Endothelial cell of umbilical vein (primary cell): Measurements from ENCODE around the gene CHAF1A. TPM values are rescaled to one million over a fixed set of nuclear protein-coding genes. Genes with fewer than 3 reads are reported as not detected.

ENCODE experiments used
- BruUV-seq: library from RNA; stranded (reverse); fragments of 400-500 nt; replicated peaks from 2 replicates; lab custom pipeline; 2021; lab: Mats Ljungman, UMichigan
- CTCF ChIA-PET: fragments of 300-600, 350-600 bp; sonication (Branson Sonifier 250); formaldehyde crosslinking; loops from one replicate; lab custom pipeline; 2021; ENCODE audit warnings: antibody characterized with exemption, inconsistent platforms; lab: Charles Lee
- POLR2A ChIA-PET: fragments of 300-600, 350-600 bp; sonication (Branson Sonifier 250); formaldehyde crosslinking; loops from one replicate; lab custom pipeline; 2021; ENCODE audit warnings: antibody characterized with exemption, inconsistent platforms; lab: Charles Lee
- DNase-seq: peaks from one replicate; pipeline ENCODE4 v3.0.0-alpha.2; 2011; ENCODE audit warnings: low read depth, low spot score
- FAIRE-seq: peaks from 2 replicates; lab custom pipeline; 2011; peaks lifted over from hg19 to GRCh38; lab: Jason Lieb, UNC
- H2AFZ ChIP-seq: 2 replicates; pipeline ENCODE4 v1.6.0; 2012; ENCODE audit warnings: low read depth, low read length, control low read depth, inconsistent platforms
- H3K27ac ChIP-seq: 2 replicates; pipeline ENCODE4 v1.5.1; 2011; ENCODE audit warnings: low read depth, mild to moderate bottlenecking, control low read depth, low read length, moderate library complexity; ENCODE audit not compliant: insufficient read depth
- H3K27me3 ChIP-seq, 2 experiments: 2 replicates each; pipeline versions ENCODE4 v1.6.0 to v1.6.1; 2011; ENCODE audit warnings: low read length in 2 of 2, mixed read lengths in 1 of 2; ENCODE audit not compliant: control insufficient read depth in 2 of 2, insufficient read depth in 2 of 2
- H3K36me3 ChIP-seq, 2 experiments: 2 replicates in 1 of 2; 3 replicates in 1 of 2; pipeline ENCODE4 v1.5.1; 2011; ENCODE audit warnings: low read length in 2 of 2, mild to moderate bottlenecking in 1 of 2, moderate library complexity in 1 of 2; ENCODE audit not compliant: control insufficient read depth in 2 of 2, insufficient read depth in 2 of 2; ENCODE audit errors: extremely low read depth in 1 of 2
- H3K4me1 ChIP-seq: 3 replicates; pipeline ENCODE4 v1.5.1; 2011; ENCODE audit warnings: mild to moderate bottlenecking, low read length; ENCODE audit not compliant: control insufficient read depth, insufficient read depth; ENCODE audit errors: extremely low read depth
- H3K4me2 ChIP-seq: 2 replicates; pipeline ENCODE4 v1.6.1; 2011; ENCODE audit warnings: low read length, control low read depth, mixed read lengths; ENCODE audit not compliant: insufficient read depth
- H3K4me3 ChIP-seq, 3 experiments: fragments of 200-600 bp in 1 of 3; sonication (generic), shearing (Covaris generic) in 1 of 3; replicated peaks in 1 of 3; 2 replicates each; pipeline ENCODE4 v1.5.1; 2011 to 2016; ENCODE audit warnings: control low read depth in 3 of 3, low read length in 3 of 3, mild to moderate bottlenecking in 2 of 3, inconsistent platforms in 1 of 3, low read depth in 1 of 3, moderate library complexity in 1 of 3; ENCODE audit not compliant: insufficient read depth in 1 of 3
- H3K79me2 ChIP-seq: 2 replicates; pipeline ENCODE4 v1.6.0; 2012; ENCODE audit warnings: low read length, inconsistent platforms; ENCODE audit not compliant: control insufficient read depth, insufficient read depth
- H3K9ac ChIP-seq: replicated peaks from 2 replicates; pipeline ENCODE3; 2011; ENCODE audit warnings: low read length, control low read depth; ENCODE audit not compliant: insufficient read depth; ENCODE audit errors: extremely low read depth
- H3K9me1 ChIP-seq: replicated peaks from 3 replicates; pipeline ENCODE4 v1.6.0; 2011; ENCODE audit warnings: mild to moderate bottlenecking, low read length; ENCODE audit not compliant: control insufficient read depth, insufficient read depth; ENCODE audit errors: extremely low read depth
- H3K9me3 ChIP-seq: replicated peaks from 2 replicates; pipeline ENCODE4 v1.5.1; 2012; ENCODE audit warnings: low read length, inconsistent platforms; ENCODE audit not compliant: control insufficient read depth, insufficient read depth
- H4K20me1 ChIP-seq: replicated peaks from 2 replicates; pipeline ENCODE3; 2011; ENCODE audit warnings: mild to moderate bottlenecking, low read length; ENCODE audit not compliant: control insufficient read depth, insufficient read depth; ENCODE audit errors: extremely low read depth
- CTCF ChIP-seq, 2 donors: IDR thresholded peaks; 1 replicate in 1 of 2; 2 replicates in 1 of 2; pipeline ENCODE4 v1.5.1; 2011; ENCODE audit warnings: low read length in 2 of 2, mild to moderate bottlenecking in 2 of 2, moderate library complexity in 2 of 2, control low read depth in 1 of 2, inconsistent platforms in 1 of 2, low read depth in 1 of 2; ENCODE audit not compliant: insufficient read depth in 1 of 2; ENCODE audit errors: extremely low read depth in 1 of 2
- EZH2 ChIP-seq: IDR thresholded peaks from 2 replicates; pipeline ENCODE4 v1.6.1; 2012; ENCODE audit warnings: borderline replicate concordance, low read depth, mild to moderate bottlenecking, moderate library complexity, low read length, inconsistent platforms; ENCODE audit not compliant: severe bottlenecking
- FOS ChIP-seq: IDR thresholded peaks from 2 replicates; pipeline ENCODE4 v1.6.1; 2011; ENCODE audit warnings: mild to moderate bottlenecking, low read length, moderate library complexity, borderline replicate concordance; ENCODE audit not compliant: insufficient read depth
- GATA2 ChIP-seq: IDR thresholded peaks from 2 replicates; pipeline ENCODE4 v1.7.0; 2011; ENCODE audit warnings: low read depth, mild to moderate bottlenecking, moderate library complexity, mixed read lengths, low read length; ENCODE audit not compliant: insufficient read length, insufficient read depth
- JUN ChIP-seq: IDR thresholded peaks from 2 replicates; pipeline ENCODE4 v1.6.1; 2011; ENCODE audit warnings: borderline replicate concordance, low read depth; ENCODE audit not compliant: insufficient read length, insufficient read depth
- MAX ChIP-seq: IDR thresholded peaks from 2 replicates; pipeline ENCODE4 v1.6.1; 2011; ENCODE audit not compliant: insufficient read depth, insufficient read length
- MYC ChIP-seq: IDR thresholded peaks from one replicate; pipeline ENCODE4 v1.6.1; 2011; ENCODE audit warnings: mild to moderate bottlenecking, low read depth, low read length
- POLR2A ChIP-seq: IDR thresholded peaks from 2 replicates; pipeline ENCODE4 v1.6.1; 2012; ENCODE audit warnings: low read depth, mild to moderate bottlenecking, control low read depth, low read length
- POLR2AphosphoS5 ChIP-seq: IDR thresholded peaks from 2 replicates; pipeline ENCODE4 v1.6.1; 2012; ENCODE audit warnings: low read depth, mild to moderate bottlenecking, control low read depth, low read length, moderate library complexity; ENCODE audit not compliant: insufficient read depth
- dilution Hi-C: fragments of 300-500 bp; cut with MboI; formaldehyde crosslinking; loops from one replicate; pipeline ENCODE4 v1.15.0; 2019; ENCODE audit warnings: low sequenced_read_pairs; ENCODE audit not compliant: extremely low pct_ligation_motif_present
- intact Hi-C: fragments of 100-400 bp; cut with micrococcal nuclease; formaldehyde crosslinking; loops from one replicate; pipeline ENCODE4 v1.10.0; 2022
- polyA plus RNA-seq, 4 experiments: library from polyadenylated mRNA; depleted of rRNA in 3 of 4; stranded (reverse) in 3 of 4; unstranded in 1 of 4; fragments of >200 nt; gene quantifications; 2 replicates each; pipeline versions ENCODE4 v1.2.1 to v1.2.3, GENCODE V29; 2011 to 2012; ENCODE audit warnings: missing spikeins in 1 of 4
- total RNA-seq: library from RNA; stranded (reverse); gene quantifications from 2 replicates; pipeline ENCODE4 v1.2.3, GENCODE V29; 2021

The CHAF1A gene
- total and polyA plus RNA-seq, 2 donors (not counting 3 experiments of a cell fraction or from before 2014, with no cell fraction given), result 19.5 to 44.5 TPM

- Histone ChIP-seq H3K27me3 (no peaks in the 10 kb centered on the region), H3K36me3 (peaks cover 5 to 9% of the 10 kb centered on the region in 2 experiments), H2AFZ (no peak overlapping the region), H3K79me2 (no peaks in the 10 kb centered on the region), H3K4me1 (no peaks in the 10 kb centered on the region), H4K20me1 (no peaks in the 10 kb centered on the region), H3K9me3 (no peaks in the 10 kb centered on the region), H3K4me2 (no peak overlapping the region), H3K27ac (no peak overlapping the region), H3K9me1 (no peaks in the 10 kb centered on the region), H3K4me3 (no peak overlapping the region), H3K9ac (no peak overlapping the region)
- DNase-seq (no peak), FAIRE-seq (no peak)
- ChIA-PET CTCF (no interaction called here), POLR2A (no interaction called here)
- TF ChIP-seq CTCF (IDR thresholded peaks at IDR 0.05; ENCODE audit: extremely low read depth in 1 of 2, insufficient read depth in 1 of 2, low read depth in 1 of 2, low read length in 2 of 2) (no peak), POLR2AphosphoS5 (no peak), FOS (no peak), JUN (no peak), POLR2A (no peak), GATA2 (no peak), MYC (no peak), EZH2 (no peak), MAX (no peak)
- no TSS peak for BruUV-seq
- dilution Hi-C loops (no loop called here), intact Hi-C loops (no loop called here)
Observed at GRCh38 chr19:4436231-4436630, 33.8 kb downstream of the CHAF1A start.
